HG02678 (cell line): ENCODE results near the gene BRI3.

ENCODE experiments used
- ATAC-seq: cut with Tn5 transposase; IDR thresholded peaks from one replicate; pipeline ENCODE4 v1.9.1; 2021; ENCODE audit warnings: mild to moderate bottlenecking, moderate library complexity; ENCODE audit not compliant: unreplicated experiment

The BRI3 gene

GRCh38 chr7:98285157-98286092, 3.9 kb downstream of the BRI3 start:
- ATAC-seq, result no peak

- no peak for ATAC-seq
Measured at GRCh38 chr7:98286093-98286539, 4.6 kb downstream of the BRI3 start.

GRCh38 chr7:98286701-98287485, 5.4 kb downstream of the BRI3 start:
- no peak for ATAC-seq

GRCh38 chr7:98287486-98287959, 6.0 kb downstream of the BRI3 start:
- ATAC-seq, result no peak

GRCh38 chr7:98288064-98288823, 6.8 kb downstream of the BRI3 start:
- no peak for ATAC-seq

- ATAC-seq, result no peak
Measured at GRCh38 chr7:98289333-98289875, 7.9 kb downstream of the BRI3 start.

- ATAC-seq, result no peak
Measured at GRCh38 chr7:98291717-98292116, 10.2 kb downstream of the BRI3 start.

GRCh38 chr7:98293265-98293664, 11.8 kb downstream of the BRI3 start:
- no peak for ATAC-seq

GRCh38 chr7:98293746-98294145, 12.3 kb downstream of the BRI3 start:
- no peak for ATAC-seq

- no peak for ATAC-seq
Measured at GRCh38 chr7:98294326-98294725, 12.8 kb downstream of the BRI3 start.

- ATAC-seq, result no peak
Measured at GRCh38 chr7:98294798-98295382, 13.4 kb downstream of the BRI3 start.

GRCh38 chr7:98295467-98296192, 14.1 kb downstream of the BRI3 start:
- ATAC-seq, result no peak

GRCh38 chr7:98296833-98297232, 15.3 kb downstream of the BRI3 start:
- ATAC-seq, result no peak

- no peak for ATAC-seq
Measured at GRCh38 chr7:98297626-98298286, 16.3 kb downstream of the BRI3 start.

GRCh38 chr7:98300595-98301372, 19.3 kb downstream of the BRI3 start:
- ATAC-seq, result no peak

GRCh38 chr7:98301693-98302470, 20.4 kb downstream of the BRI3 start:
- no peak for ATAC-seq

GRCh38 chr7:98303176-98303865, 21.8 kb downstream of the BRI3 start:
- ATAC-seq, result no peak
